H1 (cell line): Measurements from ENCODE around the gene NRIP2. TPM values are rescaled to one million over a fixed set of nuclear protein-coding genes. Genes with fewer than 3 reads are reported as not detected.

Source experiments
- CTCF ChIA-PET: fragments of 300-600 bp; sonication (Branson Sonifier 250); formaldehyde crosslinking; loops from one replicate; lab custom pipeline; 2021; ENCODE audit not compliant: partially characterized antibody; lab: Charles Lee
- POLR2A ChIA-PET: fragments of 300-600 bp; sonication (Branson Sonifier 250); formaldehyde crosslinking; loops from one replicate; lab custom pipeline; 2021; ENCODE audit warnings: inconsistent platforms; ENCODE audit not compliant: partially characterized antibody; lab: Charles Lee
- DNase-seq, 2 experiments: peaks; one replicate each; pipeline versions ENCODE4 v3.0.0 to v3.0.0-alpha.2; 2010 to 2022; ENCODE audit warnings: low spot score in 2 of 2, low read depth in 1 of 2, mixed read lengths in 1 of 2
- FAIRE-seq: peaks from 2 replicates; lab custom pipeline; 2011; peaks lifted over from hg19 to GRCh38; lab: Jason Lieb, UNC
- H2AFZ ChIP-seq: 2 replicates; pipeline ENCODE4 v1.8.1; 2012; ENCODE audit warnings: low read length, inconsistent platforms
- H2AK5ac ChIP-seq: 2 replicates; pipeline ENCODE4 v1.6.1; 2013; ENCODE audit warnings: low read depth, low read length
- H2BK120ac ChIP-seq: replicated peaks from 2 replicates; pipeline ENCODE3; 2013; ENCODE audit warnings: low read depth, low read length, inconsistent platforms
- H2BK12ac ChIP-seq: 2 replicates; pipeline ENCODE4 v1.6.1; 2013; ENCODE audit warnings: low read depth, low read length
- H2BK15ac ChIP-seq: 2 replicates; pipeline ENCODE4 v1.6.1; 2013; ENCODE audit warnings: low read length
- H2BK20ac ChIP-seq: 2 replicates; pipeline ENCODE4 v1.6.1; 2013; ENCODE audit warnings: low read length
- H2BK5ac ChIP-seq: 2 replicates; pipeline ENCODE4 v1.6.1; 2013; ENCODE audit warnings: low read depth, low read length
- H3K14ac ChIP-seq: 2 replicates; pipeline ENCODE4 v1.6.1; 2013; ENCODE audit warnings: inconsistent platforms; ENCODE audit not compliant: insufficient read length
- H3K18ac ChIP-seq: 2 replicates; pipeline ENCODE4 v1.6.1; 2013; ENCODE audit warnings: low read length; ENCODE audit errors: extremely low read depth
- H3K23ac ChIP-seq: 2 replicates; pipeline ENCODE4 v1.6.1; 2013; ENCODE audit warnings: inconsistent platforms; ENCODE audit not compliant: insufficient read length
- H3K23me2 ChIP-seq: 2 replicates; pipeline ENCODE4 v1.6.1; 2013; ENCODE audit warnings: low read depth, low read length
- H3K27ac ChIP-seq: 2 replicates; pipeline ENCODE4 v1.6.1; 2011; ENCODE audit warnings: low read depth, low read length, inconsistent platforms
- H3K27me3 ChIP-seq, 4 experiments: replicated peaks in 1 of 4; 1 replicate in 1 of 4; 2 replicates in 3 of 4; pipeline versions ENCODE4 v1.6.1 to v1.8.1; 2011 to 2013; ENCODE audit warnings: low read length in 3 of 4, mild to moderate bottlenecking in 3 of 4, inconsistent platforms in 2 of 4, mixed read lengths in 2 of 4, moderate library complexity in 1 of 4; ENCODE audit not compliant: control insufficient read depth in 3 of 4, insufficient read depth in 3 of 4; ENCODE audit errors: extremely low read depth in 1 of 4
- H3K36me3 ChIP-seq, 4 experiments: 2 replicates each; pipeline versions ENCODE4 v1.6.1 to v1.8.1; 2011 to 2013; ENCODE audit warnings: mild to moderate bottlenecking in 4 of 4, low read length in 3 of 4, moderate library complexity in 2 of 4, control low read depth in 1 of 4, inconsistent platforms in 1 of 4; ENCODE audit not compliant: insufficient read depth in 4 of 4, control insufficient read depth in 2 of 4
- H3K4ac ChIP-seq: replicated peaks from 2 replicates; pipeline ENCODE3; 2013; ENCODE audit warnings: low read length, low read depth, mixed read lengths, inconsistent platforms; ENCODE audit not compliant: insufficient read length
- H3K4me1 ChIP-seq, 4 experiments: replicated peaks in 1 of 4; 1 replicate in 1 of 4; 2 replicates in 3 of 4; pipeline versions ENCODE4 v1.6.1 to v1.8.1; 2011 to 2013; ENCODE audit warnings: low read length in 3 of 4, inconsistent platforms in 2 of 4, mixed read lengths in 1 of 4; ENCODE audit not compliant: insufficient read depth in 4 of 4, control insufficient read depth in 3 of 4
- H3K4me2 ChIP-seq, 2 experiments: 2 replicates each; pipeline versions ENCODE4 v1.6.1 to v1.8.1; 2011 to 2013; ENCODE audit warnings: low read depth in 2 of 2, low read length in 2 of 2, control low read depth in 1 of 2, inconsistent platforms in 1 of 2, mild to moderate bottlenecking in 1 of 2; ENCODE audit not compliant: insufficient read depth in 1 of 2
- H3K4me3 ChIP-seq, 4 experiments: fragments of 200-600, 300-600 bp in 1 of 4; sonication (generic), shearing (Covaris generic), sonication (Bioruptor Twin) in 1 of 4; 2 replicates each; pipeline versions ENCODE4 v1.5.1 to v1.8.1; 2011 to 2016; ENCODE audit warnings: low read length in 4 of 4, low read depth in 3 of 4, control low read depth in 2 of 4, inconsistent platforms in 2 of 4, mild to moderate bottlenecking in 2 of 4, mixed read lengths in 1 of 4, moderate library complexity in 1 of 4; ENCODE audit not compliant: insufficient read depth in 2 of 4; ENCODE audit errors: extremely low read depth in 1 of 4
- H3K56ac ChIP-seq: replicated peaks from 2 replicates; pipeline ENCODE3; 2013; ENCODE audit warnings: low read depth, mild to moderate bottlenecking, mixed read lengths, low read length, inconsistent platforms; ENCODE audit not compliant: insufficient read length
- H3K79me1 ChIP-seq: 2 replicates; pipeline ENCODE4 v1.6.1; 2013; ENCODE audit warnings: low read depth, low read length, control low read depth
- H3K79me2 ChIP-seq, 2 experiments: 2 replicates each; pipeline versions ENCODE4 v1.6.1 to v1.8.1; 2012 to 2013; ENCODE audit warnings: low read length in 2 of 2, mild to moderate bottlenecking in 2 of 2, inconsistent platforms in 1 of 2; ENCODE audit not compliant: insufficient read depth in 2 of 2, control insufficient read depth in 1 of 2
- H3K9ac ChIP-seq, 4 experiments: replicated peaks in 1 of 4; 1 replicate in 1 of 4; 2 replicates in 3 of 4; pipeline versions ENCODE4 v1.6.1 to v1.8.1; 2011 to 2013; ENCODE audit warnings: low read depth in 3 of 4, low read length in 3 of 4, control low read depth in 2 of 4, mild to moderate bottlenecking in 2 of 4, moderate library complexity in 2 of 4, inconsistent platforms in 1 of 4; ENCODE audit errors: extremely low read depth in 1 of 4
- H3K9me3 ChIP-seq, 2 experiments: 2 replicates each; pipeline versions ENCODE4 v1.6.1 to v1.8.1; 2012 to 2013; ENCODE audit warnings: mild to moderate bottlenecking in 2 of 2, moderate library complexity in 2 of 2, control low read depth in 1 of 2, inconsistent platforms in 1 of 2, low read depth in 1 of 2, low read length in 1 of 2, mixed read lengths in 1 of 2; ENCODE audit not compliant: insufficient read depth in 2 of 2
- H4K20me1 ChIP-seq, 2 experiments: replicated peaks in 1 of 2; 2 replicates each; pipeline versions ENCODE3 to v1.8.1; 2011 to 2013; ENCODE audit warnings: inconsistent platforms in 2 of 2, low read length in 2 of 2, mild to moderate bottlenecking in 1 of 2; ENCODE audit not compliant: insufficient read depth in 2 of 2, control insufficient read depth in 1 of 2
- H4K5ac ChIP-seq: 2 replicates; pipeline ENCODE4 v1.6.1; 2013; ENCODE audit warnings: low read length, low read depth, mixed read lengths, inconsistent platforms; ENCODE audit not compliant: insufficient read length
- H4K8ac ChIP-seq: 2 replicates; pipeline ENCODE4 v1.8.0; 2013; ENCODE audit warnings: mild to moderate bottlenecking, moderate library complexity, low read length, inconsistent platforms; ENCODE audit not compliant: insufficient read depth; ENCODE audit errors: extremely low read depth
- H4K91ac ChIP-seq: replicated peaks from 2 replicates; pipeline ENCODE3; 2013; ENCODE audit warnings: low read length, mixed read lengths, inconsistent platforms; ENCODE audit not compliant: insufficient read length
- ASH2L ChIP-seq: fragments of 200-600, 300-600 bp; sonication (generic); IDR thresholded peaks from one replicate; pipeline ENCODE4 v1.7.1; 2017; ENCODE audit warnings: low read length
- CBX5 ChIP-seq: fragments of 300-800, 300-1000 bp; sonication (generic); IDR thresholded peaks from 2 replicates; pipeline ENCODE4 v1.7.1; 2016; ENCODE audit warnings: antibody characterized with exemption, low read length, low read depth
- CBX8 ChIP-seq: fragments of 300-800, 300-1000 bp; sonication (generic); IDR thresholded peaks from 2 replicates; pipeline ENCODE4 v1.7.1; 2016; ENCODE audit warnings: low read depth, low read length, borderline replicate concordance
- NANOG ChIP-seq: IDR thresholded peaks from 2 replicates; pipeline ENCODE4 v1.6.1; 2011; ENCODE audit warnings: low read length, low read depth, mild to moderate bottlenecking, inconsistent platforms; ENCODE audit not compliant: insufficient read depth, poor library complexity, severe bottlenecking
- PHF8 ChIP-seq: fragments of 200-600 bp; sonication (generic); conservative IDR thresholded peaks from 2 replicates; pipeline ENCODE4 v1.7.1; 2012; ENCODE audit warnings: low read depth, mild to moderate bottlenecking, inconsistent platforms, low read length, moderate library complexity
- POLR2AphosphoS5 ChIP-seq: IDR thresholded peaks from 2 replicates; pipeline ENCODE4 v1.6.1; 2011; ENCODE audit warnings: low read depth, low read length
- RBBP5 ChIP-seq: IDR thresholded peaks from 2 replicates; pipeline ENCODE4 v1.7.1; 2012; ENCODE audit warnings: low read depth, mild to moderate bottlenecking, inconsistent platforms, low read length, moderate library complexity, borderline replicate concordance
- SAP30 ChIP-seq: fragments of 300-600 bp; sonication (generic); IDR thresholded peaks from 2 replicates; pipeline ENCODE4 v1.7.1; 2012; ENCODE audit warnings: low read length, moderate library complexity, mild to moderate bottlenecking, inconsistent platforms; ENCODE audit not compliant: insufficient read depth, insufficient replicate concordance
- SUZ12 ChIP-seq: fragments of 200-600 bp; sonication (generic); IDR thresholded peaks from 2 replicates; pipeline ENCODE4 v1.6.1; 2012; ENCODE audit warnings: mild to moderate bottlenecking, inconsistent platforms, low read length, moderate library complexity, mixed read lengths
- YY1 ChIP-seq: IDR thresholded peaks from 2 replicates; pipeline ENCODE4 v1.6.1; 2011; ENCODE audit warnings: low read depth, mild to moderate bottlenecking, low read length
- WGBS, 2 experiments: shearing (Covaris generic) in 1 of 2; methylation state at CpG; one replicate each; pipeline versions ENCODE4 v1.1.6 to v1.1.7; 2013 to 2015; ENCODE audit warnings: low lambda C conversion rate in 2 of 2, mixed read lengths in 2 of 2, inconsistent platforms in 1 of 2, low coverage in 1 of 2, missing lambda C conversion rate in 1 of 2; ENCODE audit not compliant: insufficient replicate concordance in 2 of 2, insufficient coverage in 1 of 2, insufficient read length in 1 of 2; ENCODE audit errors: extremely low coverage in 1 of 2, missing lambda C conversion rate in 1 of 2; 5-methylcytosine and 5-hydroxymethylcytosine counted together
- polyA plus RNA-seq, 7 experiments: library from polyadenylated mRNA; depleted of rRNA in 3 of 7; stranded (reverse) in 5 of 7; unstranded in 2 of 7; fragments of >200 nt in 5 of 7; fragments of 200-250 nt in 2 of 7; gene quantifications; 1 replicate in 5 of 7; 2 replicates in 1 of 7; 4 replicates in 1 of 7; pipeline versions ENCODE4 v1.2.1 to v1.2.3, GENCODE V29; 2011 to 2013; ENCODE audit warnings: missing spikeins in 2 of 7, mixed read lengths in 2 of 7
- total RNA-seq: library from RNA; stranded (reverse); fragmentation: NEBNext Ultra II Directional; extraction: Animal tissue kit (Norgen Biotek cat#: 25700); gene quantifications from 2 replicates; pipeline ENCODE4 v1.2.1, GENCODE V29; 2021
- TF ChIP-seq, protein P1 (sequence below): IDR thresholded peaks from 2 replicates; pipeline ENCODE4 v1.6.1; 2011; ENCODE audit warnings: low read depth, mild to moderate bottlenecking, low read length; ENCODE audit not compliant: insufficient read depth

NRIP2 gene
- total and polyA plus RNA-seq, 2 of the 8 experiments (the other 6 are each of a cell fraction or from before 2014, with no cell fraction given) = 0.06 TPM; not detected in 1

- Histone ChIP-seq H2AFZ (no peak overlapping the region; the same call in 1 of the 2 replicates), H3K27ac (peak overlapping the region; percentile 82), H4K91ac (no peak overlapping the region), H2BK120ac (no peak overlapping the region), H3K4me1 (peaks cover 0 to 4% (median 3%) of the 10 kb centered on the region in 4 experiments; a peak in 4 of 7 replicates), H3K9me3 (no peaks in the 10 kb centered on the region), H2BK12ac (0 out of 2 replicates have a peak overlapping the region, but pooled peaks have one; percentile 60), H3K27me3 (no peaks in the 10 kb centered on the region), H3K23me2 (peaks cover 7% of the 10 kb centered on the region), H3K79me2 (peaks cover 3 to 61% of the 10 kb centered on the region in 2 experiments; a peak in 3 of 4 replicates), H4K8ac (no peak overlapping the region), H2BK5ac (peak overlapping the region; percentile 93; the same call in 1 of the 2 replicates), H3K4me2 (peak overlapping the region; percentile 75 to 86), H4K20me1 (peaks cover 0 to 3% of the 10 kb centered on the region in 2 experiments), H3K14ac (no peak overlapping the region), H3K9ac (peak overlapping the region; percentile 76 to 82 (median 79)), H3K79me1 (peaks cover 5% of the 10 kb centered on the region), H3K4ac (no peak overlapping the region), H2BK20ac (no peak overlapping the region), H2AK5ac (no peak overlapping the region), H3K23ac (no peak overlapping the region), H4K5ac (peak overlapping the region; percentile 59), H3K36me3 (peaks cover 0 to 41% (median 20%) of the 10 kb centered on the region in 4 experiments; a peak in 6 of 8 replicates), H3K4me3 (peak overlapping the region; percentile 92 to 100 (median 98)), H3K18ac (peak overlapping the region; percentile 67; the same call in 1 of the 2 replicates), H2BK15ac (no peak overlapping the region), H3K56ac (peak overlapping the region; percentile 62)
- FAIRE-seq (no peak), DNase-seq (no peak)
- CTCF ChIA-PET = interaction anchor here (0.9 to 4.7 kb wide), 8 partner anchors 12 to 158 kb away, joined by 3 to 33 read pairs (median 8); no protein-coding TSS in a partner anchor
- 7% methylated on average over 27 of the region's 38 CpGs; no CpG with 5 or more reads in 1 of the 2 experiments for WGBS, 2 experiments
- POLR2A ChIA-PET = interaction anchor here (0.6 to 4.1 kb wide), 17 partner anchors 9 to 174 kb away, joined by 3 to 31 read pairs (median 4); partner anchors contain the start of genes TEX52 and TULP3
- TF ChIP-seq SUZ12 (no peak), YY1 (peak; percentile 52; the same call in 1 of the 2 replicates), RBBP5 (peak; percentile 43; the same call in 1 of the 2 replicates), POLR2AphosphoS5 (peak; percentile 32; the same call in 1 of the 2 replicates), CBX5 (no peak), CBX8 (no peak), ASH2L (peak; percentile 62), NANOG (no peak), PHF8 (peak; percentile 65), SAP30 (peak; percentile 35)
- TF ChIP-seq, protein P1, sequence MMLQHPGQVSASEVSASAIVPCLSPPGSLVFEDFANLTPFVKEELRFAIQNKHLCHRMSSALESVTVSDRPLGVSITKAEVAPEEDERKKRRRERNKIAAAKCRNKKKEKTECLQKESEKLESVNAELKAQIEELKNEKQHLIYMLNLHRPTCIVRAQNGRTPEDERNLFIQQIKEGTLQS = no peak
Measured at GRCh38 chr12:2876431-2877046, 41.7 kb upstream of the NRIP2 start.
